Peyer's patch (tissue), 4 donors: ENCODE measurements around the gene MUC13.

Experiments used
- POLR2A ChIP-seq, 2 donors: fragments of 450-650 bp; IDR thresholded peaks; one replicate each; pipeline ENCODE4 v1.5.1; 2017; ENCODE audit warnings: antibody characterized with exemption in 2 of 2, mild to moderate bottlenecking in 2 of 2, moderate library complexity in 2 of 2
- TF ChIP-seq, protein P1 (sequence below), 6 experiments: fragments of 450-650 bp in 4 of 6; fragments of 200-600 bp in 2 of 6; sonication (generic) in 1 of 6; IDR thresholded peaks; one replicate each; pipeline ENCODE4 v1.5.1; 2017 to 2019; ENCODE audit warnings: antibody characterized with exemption in 6 of 6, mild to moderate bottlenecking in 3 of 6, moderate library complexity in 1 of 6

DNA sequence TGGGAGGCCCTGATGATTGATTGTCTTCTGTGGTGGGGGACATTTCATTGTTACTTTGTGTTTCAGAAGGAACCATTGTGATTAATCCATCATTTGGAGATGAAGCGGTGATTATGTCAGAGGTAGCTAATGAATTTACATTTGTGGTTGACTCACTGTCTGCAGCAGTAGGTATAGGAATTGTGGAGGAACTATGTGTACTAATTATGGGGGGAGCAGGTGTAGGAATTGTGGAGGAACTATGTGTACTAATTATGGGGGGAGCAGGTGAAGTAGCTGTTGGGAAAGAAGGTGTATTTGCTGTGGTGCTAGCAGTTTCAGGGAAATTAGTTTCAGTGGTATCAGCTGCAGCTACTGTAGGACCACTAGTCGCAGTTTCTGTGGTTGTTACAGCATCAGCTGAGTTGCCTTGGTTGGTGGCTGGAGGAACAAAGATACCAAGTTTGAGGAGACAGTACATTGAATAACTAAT lies 6.9 kb downstream of the MUC13 start:
- TF ChIP-seq, protein P1, sequence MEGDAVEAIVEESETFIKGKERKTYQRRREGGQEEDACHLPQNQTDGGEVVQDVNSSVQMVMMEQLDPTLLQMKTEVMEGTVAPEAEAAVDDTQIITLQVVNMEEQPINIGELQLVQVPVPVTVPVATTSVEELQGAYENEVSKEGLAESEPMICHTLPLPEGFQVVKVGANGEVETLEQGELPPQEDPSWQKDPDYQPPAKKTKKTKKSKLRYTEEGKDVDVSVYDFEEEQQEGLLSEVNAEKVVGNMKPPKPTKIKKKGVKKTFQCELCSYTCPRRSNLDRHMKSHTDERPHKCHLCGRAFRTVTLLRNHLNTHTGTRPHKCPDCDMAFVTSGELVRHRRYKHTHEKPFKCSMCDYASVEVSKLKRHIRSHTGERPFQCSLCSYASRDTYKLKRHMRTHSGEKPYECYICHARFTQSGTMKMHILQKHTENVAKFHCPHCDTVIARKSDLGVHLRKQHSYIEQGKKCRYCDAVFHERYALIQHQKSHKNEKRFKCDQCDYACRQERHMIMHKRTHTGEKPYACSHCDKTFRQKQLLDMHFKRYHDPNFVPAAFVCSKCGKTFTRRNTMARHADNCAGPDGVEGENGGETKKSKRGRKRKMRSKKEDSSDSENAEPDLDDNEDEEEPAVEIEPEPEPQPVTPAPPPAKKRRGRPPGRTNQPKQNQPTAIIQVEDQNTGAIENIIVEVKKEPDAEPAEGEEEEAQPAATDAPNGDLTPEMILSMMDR (IDR thresholded peaks at IDR 0.05) = no peak
- no peak for TF ChIP-seq POLR2A (IDR thresholded peaks at IDR 0.05)
